NCI-H2171 (cell line): Measurements from ENCODE around the gene PALLD.

Source experiments
- DNase-seq: peaks from one replicate; lab custom pipeline; 2025; lab: John Stamatoyannopoulos, UW

PALLD gene

DNA sequence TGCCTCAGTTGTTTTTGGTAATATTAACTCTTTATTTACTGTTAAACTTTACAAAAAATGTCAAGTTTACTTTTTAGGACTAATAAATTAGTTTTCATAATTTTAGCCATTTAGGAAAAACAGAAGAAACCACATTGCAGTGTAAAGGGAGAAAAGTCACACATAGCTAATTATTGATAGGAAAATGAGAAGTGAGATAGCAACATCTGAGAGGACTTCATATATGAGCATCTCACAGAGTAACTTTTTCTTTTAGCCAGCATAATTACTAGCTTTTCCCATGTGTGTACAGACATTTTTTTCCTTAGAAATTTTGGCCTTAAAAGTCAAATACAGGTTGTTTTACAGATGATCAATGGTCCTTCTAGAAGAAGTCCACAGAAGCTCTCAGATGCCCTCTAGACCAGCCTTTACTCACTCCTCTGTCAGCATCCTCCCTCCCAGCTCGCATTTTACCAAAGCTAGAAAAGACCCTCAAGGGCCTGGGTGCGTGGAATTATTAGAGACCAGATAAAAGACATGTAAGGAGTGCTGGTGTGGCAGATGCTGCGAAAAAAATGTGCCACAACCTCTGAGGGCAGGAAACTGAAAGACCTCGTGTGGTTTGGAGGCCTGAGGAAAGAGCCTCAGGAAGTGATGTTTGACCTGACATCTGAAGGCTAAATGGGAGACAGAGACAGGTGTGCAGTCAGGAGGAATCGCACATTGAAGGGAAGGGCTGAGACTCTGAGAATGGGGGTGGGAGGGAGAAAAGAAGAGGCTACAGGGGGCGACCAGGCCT lies 356.3 kb downstream of the PALLD start:
- no peak for DNase-seq

DNA sequence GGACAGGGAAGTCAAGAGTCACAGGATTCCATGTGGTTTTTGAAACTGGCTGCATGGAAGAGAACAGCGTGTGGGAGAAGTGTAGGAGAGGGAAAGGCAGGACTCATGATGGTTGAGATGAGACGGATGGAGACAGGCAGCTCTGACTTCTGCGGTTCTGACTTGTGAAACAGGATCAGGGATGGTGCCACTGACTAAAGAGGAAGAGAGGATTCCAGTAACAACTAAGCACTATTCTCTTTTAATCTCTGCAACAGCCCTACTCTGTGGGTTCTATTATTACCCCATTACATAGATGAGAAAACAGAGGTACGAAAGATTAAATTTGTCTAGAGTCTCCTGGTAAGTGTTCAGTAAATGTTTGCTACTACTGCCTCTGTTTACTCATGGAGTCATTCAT lies 356.9 kb downstream of the PALLD start:
- DNase-seq = no peak

DNA sequence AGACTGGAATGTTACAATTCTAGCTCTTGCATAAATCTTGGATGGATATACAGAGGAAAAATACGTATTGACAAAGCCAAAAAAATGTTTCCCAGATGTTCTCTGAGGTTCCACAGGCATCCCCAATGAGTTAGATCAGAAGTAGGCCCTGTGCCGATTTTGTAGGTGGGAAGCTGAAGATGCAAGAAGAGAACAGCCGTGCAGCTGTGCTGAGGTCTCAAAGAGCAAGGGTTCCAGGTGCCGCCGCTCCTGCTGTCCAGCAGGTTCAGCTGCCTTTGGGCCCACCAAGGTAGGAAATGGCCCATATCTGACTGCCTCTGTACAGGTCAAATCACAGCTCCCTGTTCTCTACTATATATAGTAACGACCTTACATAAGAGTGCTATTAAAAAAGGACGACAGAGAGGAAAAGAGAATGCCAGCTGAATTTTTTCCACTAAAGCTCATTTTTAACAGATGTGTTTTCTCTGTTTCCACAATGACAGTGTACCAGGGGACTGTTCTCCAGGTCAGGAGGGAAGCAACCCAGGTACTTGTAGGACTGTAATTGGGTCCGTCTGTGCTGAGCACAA lies 357.6 kb downstream of the PALLD start:
- no peak for DNase-seq

DNA sequence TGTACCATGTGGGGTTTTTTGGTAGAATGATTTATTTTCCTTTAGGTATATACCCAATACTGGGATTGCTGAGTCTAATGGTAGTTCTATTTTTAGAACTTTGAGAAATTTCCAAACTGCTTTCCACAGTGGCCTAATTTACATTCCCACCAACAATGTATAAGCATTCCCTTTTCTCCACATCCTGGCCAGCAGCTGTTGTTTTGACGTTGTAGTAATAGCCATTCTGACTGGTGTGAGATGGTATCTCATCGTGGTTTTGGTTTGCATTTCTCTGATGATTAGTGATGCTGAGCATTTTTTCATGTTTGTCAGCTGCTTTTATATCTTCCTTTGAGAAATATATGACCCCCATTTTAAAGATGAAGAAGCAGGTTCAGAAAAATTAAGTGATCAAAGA lies 359.5 kb downstream of the PALLD start:
- no peak for DNase-seq

DNA sequence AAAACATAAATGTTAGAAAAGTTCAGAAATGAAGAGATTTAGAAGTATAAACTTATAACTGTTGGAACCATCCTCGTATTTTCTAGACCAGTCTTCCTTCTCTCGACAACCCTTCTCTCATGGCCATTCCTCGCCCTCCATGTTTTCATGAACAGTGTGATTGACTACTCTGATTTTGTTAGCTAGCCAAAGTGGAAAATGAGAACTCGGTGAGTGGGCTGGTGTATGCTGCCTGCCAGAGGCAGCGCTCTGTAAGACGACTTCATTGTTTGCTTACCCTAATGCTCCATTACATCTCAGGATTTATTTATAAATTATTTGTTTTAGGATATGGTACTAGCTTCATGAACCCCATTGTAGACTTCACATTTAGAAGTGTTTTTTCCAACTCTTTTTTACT lies 360.2 kb downstream of the PALLD start:
- DNase-seq = no peak

DNA sequence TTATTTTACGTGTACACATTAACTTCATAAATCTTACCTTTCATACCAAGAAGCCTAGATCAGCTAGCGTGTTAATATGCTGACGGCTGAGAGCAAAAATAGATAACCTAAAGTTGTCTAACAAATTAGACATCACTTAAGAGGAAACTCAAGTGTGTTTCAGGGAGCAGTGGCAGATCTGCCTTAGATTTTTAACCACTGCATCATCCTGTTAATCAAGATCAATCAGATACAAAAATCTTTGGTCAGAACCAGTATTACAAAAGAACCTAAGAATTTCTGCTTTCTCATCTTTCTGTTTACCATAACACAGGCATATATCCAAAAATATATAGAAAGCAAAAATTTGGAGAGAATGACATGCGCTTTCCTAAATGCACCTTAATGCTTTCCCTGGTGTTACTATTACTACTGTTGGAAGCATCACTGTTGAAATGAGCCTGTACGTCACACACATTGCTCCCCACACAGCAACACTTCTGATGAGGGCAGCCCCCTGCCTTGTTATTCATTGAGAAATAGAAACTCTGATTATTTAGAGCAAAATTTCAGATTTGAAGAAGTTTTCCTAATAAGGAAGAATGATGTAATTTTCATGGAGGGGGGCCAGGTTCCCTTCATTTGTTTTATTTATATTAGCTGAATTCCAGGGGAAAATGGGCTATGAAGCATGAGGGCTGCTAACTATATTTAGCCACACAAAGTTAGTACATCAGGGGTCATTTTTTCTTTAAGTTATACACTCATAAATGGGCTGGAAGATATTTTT lies 360.9 kb downstream of the PALLD start:
- no peak for DNase-seq

DNA sequence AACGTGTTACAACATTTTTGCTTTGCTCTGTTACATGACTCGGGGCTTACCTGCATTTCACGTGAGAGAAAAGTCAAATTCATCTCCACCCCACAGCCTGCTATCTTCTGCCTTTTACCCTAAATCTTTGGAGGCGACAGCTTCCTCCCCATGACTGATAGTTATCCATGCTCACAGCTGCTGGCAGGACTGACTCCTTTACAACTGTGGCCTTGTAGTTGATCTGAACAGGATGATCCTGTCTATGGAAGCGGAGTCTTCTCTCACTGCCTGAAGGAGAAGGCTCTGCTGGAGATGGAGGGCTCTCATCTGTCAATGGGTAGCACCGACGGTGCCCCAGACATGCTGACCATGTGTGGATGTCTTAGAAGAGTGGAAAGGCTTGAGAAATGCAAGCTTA lies 362.2 kb downstream of the PALLD start:
- no peak for DNase-seq

DNA sequence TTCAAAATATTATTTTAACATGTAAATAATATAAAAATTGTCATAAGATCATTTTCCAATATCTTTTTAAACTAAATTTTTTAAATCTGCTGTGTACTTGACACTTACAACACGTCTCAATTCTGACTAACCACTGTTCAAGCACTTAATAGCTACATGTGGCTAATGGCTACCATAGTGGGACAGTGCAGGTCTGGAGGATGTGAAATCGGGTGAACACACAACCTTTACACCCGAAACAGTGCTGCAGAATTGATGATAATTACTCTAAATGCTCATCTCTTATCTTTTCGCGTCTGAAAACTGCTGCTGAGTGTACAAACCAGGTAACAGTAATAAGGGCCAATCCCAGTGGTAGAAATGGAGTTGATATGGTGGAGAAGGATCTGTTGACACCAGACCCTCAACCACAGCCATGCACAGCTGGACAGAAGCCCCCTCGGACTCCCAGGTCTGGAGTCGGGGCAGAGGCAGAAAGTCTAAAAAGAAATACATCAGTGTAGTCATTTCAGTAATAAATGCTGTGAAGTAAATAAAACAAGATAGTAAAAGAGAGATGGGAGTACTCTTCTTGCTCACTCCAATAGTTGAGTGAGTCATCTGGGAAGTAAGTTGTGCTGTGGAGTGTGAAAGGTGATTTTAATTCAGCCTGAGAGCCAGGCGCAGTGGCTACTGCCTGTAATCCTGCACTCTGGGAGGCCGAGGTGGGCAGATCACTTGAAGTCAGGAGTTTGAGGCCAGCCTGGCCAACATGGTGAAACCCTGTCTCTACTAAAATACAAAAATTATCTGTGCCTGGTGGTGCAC lies 363.2 kb downstream of the PALLD start:
- DNase-seq = no peak

DNA sequence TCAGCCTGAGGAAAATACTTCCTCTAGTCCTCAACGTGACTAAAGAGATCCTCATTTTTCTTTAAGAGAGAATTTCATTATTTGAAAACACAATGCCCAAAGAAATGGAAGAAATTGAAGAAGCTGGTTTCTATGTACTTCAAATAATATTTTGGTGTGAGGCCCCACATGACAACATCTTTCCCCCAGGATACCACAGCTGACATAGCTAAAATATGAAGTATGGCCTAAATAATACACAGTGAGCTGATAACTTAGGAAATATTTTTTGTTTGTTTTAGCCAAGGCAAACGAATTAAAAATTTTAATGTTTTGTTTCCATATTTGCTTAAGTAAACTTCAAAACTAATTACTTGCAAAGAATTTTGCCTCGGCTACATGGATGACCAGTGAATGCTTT lies 364.0 kb downstream of the PALLD start:
- no peak for DNase-seq

DNA sequence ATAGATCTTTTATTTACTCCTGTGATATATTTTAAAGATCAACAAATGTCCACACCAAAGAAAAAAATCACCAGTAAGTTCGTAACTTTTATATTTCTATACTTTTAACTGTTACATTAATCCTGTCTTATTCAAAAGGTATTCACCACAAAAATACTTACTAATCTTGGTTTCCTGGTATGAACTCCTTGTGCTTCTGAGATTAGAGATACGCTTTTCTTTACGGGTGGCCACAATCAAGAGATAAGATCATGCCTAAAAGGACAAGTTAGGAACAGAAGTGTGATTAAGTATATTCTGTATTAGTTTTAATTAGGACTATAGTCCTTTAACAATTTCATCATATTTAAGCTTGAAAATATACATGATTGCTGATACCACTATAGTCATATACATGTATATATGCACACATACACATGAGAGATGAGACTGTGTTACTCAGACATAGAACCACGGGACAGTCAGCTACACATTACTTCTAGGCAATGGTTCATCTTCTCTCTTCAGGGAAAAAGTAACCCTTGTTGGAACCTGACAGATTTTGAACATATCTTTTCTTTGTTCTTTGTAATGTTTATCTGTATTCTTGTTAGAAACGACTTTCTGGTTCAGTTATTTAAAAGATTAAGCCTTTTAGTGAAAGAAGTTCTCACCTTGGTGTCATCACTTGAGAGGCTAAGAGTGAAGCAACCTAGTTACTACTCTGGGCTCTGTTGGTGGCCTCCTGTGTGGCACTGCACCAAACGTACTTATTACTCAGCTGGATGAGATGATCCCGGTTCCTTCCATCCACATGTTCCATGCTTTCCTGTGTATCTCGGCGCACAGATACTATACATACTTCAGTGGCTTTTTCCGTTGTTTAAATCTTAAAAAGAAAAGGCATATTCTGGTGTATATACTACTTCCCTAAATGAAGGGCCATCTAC lies 367.1 kb downstream of the PALLD start:
- no peak for DNase-seq

DNA sequence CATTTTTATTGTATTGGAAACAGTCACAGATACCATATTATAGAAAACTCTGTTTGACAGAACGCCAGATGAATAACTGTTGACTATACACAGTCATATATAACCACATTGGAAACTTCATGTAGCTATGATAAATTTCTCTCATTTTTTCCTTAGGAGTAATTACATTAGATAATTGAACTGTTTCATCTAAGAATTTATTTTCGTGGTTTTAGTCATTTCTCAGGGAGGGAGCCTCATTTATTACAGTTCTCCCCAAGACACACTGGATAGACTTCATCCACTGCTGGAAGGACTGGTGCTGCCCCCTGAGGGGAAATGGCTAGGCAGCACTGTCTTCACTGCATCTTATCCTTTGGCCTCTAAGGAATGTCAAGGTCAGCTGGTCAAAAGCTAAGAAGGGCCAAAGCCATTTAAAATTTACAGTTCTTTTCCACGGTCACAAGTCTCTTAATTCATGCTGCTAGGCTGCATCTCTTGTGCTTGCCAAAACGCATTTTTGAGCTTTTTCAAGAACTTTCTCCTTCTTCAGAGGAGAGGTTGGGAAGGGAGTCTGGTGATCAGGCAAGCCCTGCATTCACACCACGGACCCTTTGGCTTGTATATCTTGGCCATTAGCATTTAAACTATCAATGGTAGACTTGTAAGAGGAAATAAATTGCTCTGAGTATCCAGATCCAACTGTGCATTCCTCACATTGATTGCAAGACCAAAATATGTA lies 368.1 kb downstream of the PALLD start:
- DNase-seq = no peak

DNA sequence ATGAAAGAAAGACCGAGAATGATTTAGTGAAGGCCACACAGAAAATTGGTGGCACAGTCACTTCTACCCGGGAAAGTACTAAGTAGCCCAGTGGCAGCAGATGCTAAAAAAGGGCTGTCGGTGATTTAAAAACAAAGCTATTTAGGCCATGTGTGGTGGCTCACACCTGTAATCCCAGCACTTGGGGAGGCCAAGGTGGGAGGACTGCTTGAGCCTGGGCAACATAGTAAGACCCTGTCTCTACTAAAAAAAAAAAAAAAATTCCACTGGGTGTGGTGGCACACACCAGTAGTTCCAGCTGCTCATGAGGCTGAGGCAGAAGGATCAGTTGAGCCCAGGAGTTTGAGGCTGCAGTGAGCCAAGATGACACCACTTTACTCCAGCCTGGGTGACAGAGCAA lies 369.0 kb downstream of the PALLD start:
- no peak for DNase-seq

DNA sequence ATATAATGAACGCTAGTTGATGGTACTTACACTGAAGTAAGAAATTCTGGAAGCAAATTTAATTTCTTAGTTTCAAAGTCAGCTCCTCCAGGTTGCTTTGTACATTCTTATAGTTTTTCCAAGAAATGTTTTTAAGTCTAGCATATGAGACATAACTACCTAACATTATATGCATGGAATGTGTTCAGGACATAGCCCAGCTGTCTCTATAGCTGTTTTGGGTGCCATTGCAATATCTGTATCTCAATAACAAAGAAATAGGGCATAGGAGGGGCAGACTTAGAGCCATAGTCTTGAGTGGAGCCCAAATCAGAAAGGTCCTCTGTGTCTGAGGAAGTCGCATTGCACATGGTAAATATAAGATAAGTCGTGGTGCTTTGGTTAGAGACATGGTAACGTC lies 369.8 kb downstream of the PALLD start:
- DNase-seq = no peak

DNA sequence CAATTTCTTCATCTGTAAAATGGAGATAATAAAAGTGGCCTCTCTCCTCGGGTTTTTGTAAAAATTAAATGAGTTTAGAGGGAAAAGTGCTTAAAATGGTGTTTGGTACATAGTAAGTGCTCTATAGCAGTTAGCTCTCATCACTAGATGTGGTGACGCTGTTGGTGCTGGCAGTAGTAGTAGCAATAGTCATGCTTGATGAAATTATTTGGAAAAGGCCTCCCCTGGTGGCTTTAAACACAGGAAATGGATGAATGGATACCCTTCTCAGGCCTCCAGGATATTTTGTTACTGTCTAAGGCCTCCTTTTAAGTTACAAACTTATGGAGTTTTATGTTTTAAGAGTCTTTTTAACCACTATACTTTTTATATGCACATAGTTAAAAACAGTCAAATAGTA lies 370.3 kb downstream of the PALLD start:
- no peak for DNase-seq

DNA sequence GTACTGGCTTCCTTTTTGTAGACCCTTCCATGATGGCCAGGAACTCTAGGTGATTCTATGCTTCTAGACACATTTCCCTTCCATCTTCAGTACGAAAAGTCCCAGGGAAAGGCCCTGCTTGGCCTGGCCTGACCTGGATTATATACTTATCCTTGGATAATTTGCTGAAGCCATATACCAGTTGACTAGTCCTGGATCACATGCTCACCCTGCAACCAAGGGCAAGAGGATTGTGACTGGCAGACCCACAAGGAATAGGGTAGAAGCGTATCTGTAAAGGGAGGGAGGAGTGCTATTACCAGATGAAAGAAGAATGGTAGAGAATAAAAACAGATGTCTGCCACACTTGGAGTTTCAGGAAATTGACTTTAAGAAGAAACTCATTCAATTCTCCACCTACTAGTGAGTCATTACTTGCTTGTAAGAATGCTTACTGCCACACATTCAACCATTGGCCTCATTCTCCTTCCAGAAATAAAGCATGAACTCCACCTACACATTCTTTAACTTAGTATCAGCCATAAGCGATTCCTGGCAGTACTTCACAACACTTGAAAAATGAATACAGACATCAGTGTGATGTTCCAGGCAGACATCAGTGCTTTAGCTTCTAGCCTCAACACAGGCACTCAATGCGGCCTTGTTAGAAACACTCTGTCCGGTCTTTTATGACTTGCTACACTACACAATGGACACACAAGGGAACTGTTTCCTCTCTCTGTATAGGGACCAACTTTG lies 371.4 kb downstream of the PALLD start:
- DNase-seq = no peak

DNA sequence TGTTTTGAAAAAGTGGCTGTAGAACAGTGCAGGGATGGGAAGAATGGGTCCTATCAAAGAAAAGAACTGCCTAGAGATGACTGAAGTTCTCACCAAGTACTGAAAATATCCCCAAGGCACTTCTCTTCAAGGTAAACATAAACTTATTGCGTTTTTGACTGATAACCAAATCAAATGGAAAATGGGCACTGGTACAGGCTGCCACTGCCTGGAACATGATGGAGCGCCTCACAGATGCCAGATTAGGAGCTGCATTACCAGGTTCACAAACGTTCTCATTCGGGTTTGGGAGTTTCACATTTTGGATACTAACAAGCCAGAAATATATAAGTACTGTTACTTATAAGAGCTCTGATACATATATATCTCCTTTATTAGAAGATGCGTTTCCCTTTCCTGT lies 371.9 kb downstream of the PALLD start:
- DNase-seq = no peak

DNA sequence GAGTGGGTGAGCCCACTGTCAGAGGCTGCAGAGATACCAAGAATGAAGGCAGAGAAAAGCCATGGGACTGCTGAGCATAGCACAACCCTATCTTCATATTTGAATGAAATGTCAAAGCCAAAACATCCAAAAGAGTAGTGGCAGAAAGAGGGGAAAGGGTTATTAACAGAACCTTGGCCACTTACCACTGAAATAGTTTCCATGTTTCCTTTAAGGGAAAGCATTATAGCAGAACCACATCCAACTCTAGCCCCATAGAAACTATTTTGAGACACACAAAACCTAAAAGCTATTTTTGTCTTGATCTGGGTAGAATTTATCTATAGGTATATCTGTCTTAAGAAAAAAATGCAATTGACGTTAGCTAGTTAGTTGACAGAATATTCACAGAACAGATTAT lies 373.2 kb downstream of the PALLD start:
- no peak for DNase-seq

DNA sequence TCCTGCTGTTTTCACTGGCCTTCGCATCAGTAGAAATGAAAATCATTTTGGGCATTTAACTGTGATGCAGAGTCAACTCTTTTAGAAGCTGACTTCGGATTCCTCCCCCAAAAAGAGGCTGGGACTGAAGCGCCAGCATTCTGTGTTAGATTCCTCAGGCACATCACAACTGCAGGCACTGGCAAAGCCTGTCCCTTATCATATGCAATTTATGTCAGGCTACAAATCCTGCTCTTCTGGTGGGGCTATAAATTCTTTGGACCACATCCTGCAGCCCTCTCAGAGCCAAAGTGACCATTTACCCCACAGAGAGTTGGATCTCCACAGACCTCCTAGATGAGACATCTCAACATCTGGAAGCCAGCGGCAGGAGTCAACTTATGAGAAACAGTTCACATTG lies 374.8 kb downstream of the PALLD start:
- DNase-seq = no peak

DNA sequence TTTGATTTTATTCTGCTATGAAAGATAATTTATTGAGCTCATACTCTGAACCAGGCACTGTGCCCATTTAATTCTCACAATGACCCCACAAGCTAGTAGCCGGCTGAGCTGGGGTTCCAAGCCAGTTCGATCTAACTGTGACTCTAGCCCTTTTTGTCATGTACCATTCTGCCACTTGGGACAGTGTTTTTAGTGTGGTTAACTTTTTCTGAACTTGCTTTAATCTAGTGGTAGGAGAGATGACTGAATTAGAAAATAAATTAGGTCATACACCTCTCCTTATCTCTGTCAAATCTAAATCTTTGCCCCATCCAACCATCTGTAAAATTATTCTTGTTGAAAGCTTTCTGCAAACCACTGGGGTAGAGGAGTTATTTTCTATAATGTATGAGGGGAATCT lies 377.2 kb downstream of the PALLD start:
- DNase-seq = no peak

DNA sequence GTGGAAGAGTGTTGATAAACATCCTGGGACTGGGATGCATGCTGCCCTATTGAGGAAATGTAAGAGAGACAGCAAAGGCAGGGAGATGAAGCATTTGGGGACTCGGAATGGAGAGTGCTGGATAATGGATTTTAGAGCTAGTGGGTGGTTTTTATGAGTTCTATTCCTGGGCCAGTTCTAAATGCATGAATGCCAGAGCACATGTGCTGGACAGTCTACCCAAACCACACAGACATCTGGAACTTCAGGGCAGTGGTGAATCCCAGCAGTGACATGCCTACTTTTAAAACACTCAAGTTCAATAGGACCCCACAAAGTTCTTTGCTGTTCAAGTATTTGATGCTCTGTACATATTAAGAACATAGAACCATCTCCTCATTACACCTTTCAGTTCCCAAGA lies 379.3 kb downstream of the PALLD start:
- DNase-seq = no peak
